GM19099 (cell line): ENCODE measurements around the gene HBZ.

Experiments used
- POLR2A ChIP-seq: IDR thresholded peaks from 3 replicates; pipeline ENCODE4 v1.6.1; 2011; ENCODE audit warnings: low read depth; ENCODE audit not compliant: insufficient read length; ENCODE audit errors: extremely low read depth

Gene HBZ

DNA sequence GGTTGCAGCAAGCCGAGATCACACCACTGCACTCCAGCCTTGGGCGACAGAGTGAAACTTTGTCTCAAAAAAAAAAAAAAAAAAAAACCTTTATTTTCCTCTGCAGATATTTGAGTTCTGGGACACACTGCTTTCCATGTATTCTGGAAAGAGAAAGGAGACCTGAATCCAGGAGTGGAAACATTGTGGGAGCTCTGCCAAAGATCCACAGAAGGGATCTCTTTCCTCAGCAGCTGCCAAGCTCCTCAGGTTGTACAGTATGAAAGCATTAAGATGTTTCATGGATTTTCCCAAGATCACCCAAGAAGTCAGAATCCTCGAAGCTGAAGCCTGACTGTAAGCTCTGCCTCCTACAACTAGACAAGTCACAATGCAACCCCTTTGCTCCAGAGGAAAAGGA lies 27.4 kb upstream of the HBZ start:
- no peak for TF ChIP-seq POLR2A

DNA sequence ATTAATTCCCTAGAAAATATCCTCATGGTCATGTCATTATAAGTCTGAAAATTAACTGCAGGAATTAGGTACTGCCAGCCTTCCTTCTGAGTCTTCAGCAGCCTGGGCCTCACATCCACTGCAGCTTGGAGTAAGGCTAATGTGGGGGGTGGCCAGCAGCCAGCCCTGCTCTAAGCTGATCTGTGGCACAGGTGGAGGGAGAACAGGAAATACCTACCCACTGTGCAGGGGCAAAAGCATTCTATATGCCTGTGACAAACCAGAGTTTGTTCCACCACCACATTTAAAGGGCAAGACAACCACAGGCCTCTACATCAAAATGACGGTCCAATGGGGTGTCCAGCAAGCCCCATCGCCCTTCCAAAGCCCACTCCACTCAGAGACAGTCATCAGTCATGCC lies 23.4 kb upstream of the HBZ start:
- no peak for TF ChIP-seq POLR2A

DNA sequence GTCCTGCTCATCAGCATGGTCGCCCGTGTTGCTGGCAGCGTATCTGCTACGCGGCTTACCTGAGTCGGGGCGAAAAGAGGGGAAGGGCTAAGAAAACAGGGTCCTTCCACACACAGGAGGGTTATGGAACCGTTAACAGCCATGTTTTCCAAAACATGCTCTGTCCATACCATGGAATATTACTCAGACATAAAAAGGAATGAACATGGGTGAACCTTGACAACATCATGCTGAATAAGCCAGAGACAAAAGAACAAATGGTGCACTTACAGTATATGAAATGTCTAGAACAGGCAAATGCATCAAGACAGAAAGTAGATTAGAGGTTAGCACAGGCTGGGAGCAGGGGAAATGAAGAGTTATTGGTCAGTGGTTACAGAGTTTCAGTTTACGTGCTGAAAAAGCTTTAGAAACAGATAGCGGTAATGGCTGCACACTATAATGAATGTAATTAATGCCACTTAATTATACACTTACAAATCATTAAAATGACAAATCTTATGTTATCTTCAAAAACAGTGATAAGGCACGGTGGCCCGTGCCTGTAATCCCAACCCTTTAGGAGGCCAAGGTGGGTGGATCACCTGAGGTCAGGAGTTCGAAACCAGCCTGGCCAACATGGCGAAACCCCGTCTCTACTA lies 21.8 kb upstream of the HBZ start:
- TF ChIP-seq POLR2A, result no peak

DNA sequence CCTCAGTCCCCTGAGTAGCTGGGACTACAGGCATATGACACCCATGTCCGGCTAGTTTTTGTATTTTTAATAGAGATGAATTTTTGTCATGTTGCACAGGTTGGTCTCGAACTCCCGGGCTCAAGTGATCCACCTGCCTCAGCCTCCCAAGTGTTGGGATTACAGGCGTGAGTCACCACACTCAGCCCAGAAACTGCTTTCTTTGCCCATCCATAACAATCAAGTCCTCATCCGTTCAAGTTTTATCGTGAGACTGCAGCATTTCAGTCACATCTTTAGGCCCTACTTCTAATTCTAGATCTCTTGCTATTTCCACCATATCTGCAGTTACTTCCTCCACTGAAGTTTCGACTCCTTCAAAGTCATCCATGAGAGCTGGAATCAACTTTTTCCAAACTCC lies 20.3 kb upstream of the HBZ start:
- no peak for TF ChIP-seq POLR2A

DNA sequence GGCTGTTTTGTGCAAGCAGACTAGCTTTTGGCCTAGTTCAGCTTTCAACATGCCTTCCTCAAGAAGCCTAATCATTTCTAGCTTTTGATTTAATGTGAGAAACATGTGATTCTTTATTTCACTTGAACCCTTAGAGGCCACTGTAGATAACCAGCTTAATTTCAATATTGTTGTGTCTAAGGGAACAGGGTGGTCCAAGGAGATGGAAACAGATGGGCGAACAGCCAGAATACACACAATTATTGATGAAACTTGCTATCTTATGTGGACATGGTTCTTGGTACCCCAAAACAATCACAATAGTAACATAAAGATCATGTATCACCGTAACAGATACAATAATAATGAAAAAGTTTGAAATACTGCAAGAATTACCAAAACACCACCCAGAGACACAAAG lies 18.7 kb upstream of the HBZ start:
- TF ChIP-seq POLR2A, result no peak

DNA sequence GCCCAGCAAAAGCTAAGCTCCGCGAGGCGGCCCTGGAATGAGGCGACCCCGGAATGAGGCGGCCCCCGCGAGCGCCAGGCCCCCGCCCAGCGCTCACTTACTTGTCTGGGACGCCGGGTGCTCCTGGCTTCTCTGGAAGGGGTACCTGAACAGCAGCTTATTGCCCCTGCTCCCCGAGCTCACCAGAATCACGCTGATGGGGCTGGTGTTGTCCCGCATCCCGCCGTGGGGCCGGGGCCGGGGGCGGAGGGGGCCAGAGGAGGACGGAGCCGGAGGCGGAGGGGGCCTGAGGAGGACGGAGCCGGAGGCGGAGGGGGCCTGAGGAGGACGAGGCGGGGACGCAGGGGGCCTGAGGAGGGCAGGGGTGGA lies 14.4 kb upstream of the HBZ start:
- TF ChIP-seq POLR2A, result no peak

DNA sequence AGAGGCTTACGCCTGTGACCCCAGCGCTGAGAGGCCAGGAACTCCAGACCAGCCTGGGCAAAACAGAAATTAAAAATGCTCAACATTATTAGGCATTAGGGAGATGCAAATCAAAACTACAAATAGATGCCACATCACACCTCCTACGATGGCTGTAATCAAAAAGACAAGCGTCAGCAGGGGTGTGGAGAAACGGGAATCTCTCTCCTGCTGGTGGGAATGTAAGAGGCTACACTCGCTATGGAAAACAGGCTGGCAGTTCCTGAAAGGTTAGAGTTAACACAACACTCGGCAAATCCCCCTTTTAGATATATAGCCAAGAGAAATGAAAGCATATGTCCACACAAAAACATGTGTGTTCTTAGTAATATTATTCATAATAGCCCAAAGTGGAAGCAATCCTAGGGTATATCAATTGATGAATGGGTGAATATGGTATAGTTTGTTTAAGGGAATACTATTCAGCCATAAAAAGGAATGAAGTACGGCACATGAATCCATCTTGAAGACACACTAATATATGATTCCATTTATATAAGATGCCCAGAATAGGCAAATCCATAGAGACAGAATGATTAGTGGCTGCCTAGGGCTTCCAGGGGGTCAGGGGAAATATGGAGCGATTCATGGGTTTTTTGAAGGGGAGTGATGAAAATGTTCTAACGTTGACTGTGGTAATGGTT lies 12.1 kb upstream of the HBZ start:
- no peak for TF ChIP-seq POLR2A

DNA sequence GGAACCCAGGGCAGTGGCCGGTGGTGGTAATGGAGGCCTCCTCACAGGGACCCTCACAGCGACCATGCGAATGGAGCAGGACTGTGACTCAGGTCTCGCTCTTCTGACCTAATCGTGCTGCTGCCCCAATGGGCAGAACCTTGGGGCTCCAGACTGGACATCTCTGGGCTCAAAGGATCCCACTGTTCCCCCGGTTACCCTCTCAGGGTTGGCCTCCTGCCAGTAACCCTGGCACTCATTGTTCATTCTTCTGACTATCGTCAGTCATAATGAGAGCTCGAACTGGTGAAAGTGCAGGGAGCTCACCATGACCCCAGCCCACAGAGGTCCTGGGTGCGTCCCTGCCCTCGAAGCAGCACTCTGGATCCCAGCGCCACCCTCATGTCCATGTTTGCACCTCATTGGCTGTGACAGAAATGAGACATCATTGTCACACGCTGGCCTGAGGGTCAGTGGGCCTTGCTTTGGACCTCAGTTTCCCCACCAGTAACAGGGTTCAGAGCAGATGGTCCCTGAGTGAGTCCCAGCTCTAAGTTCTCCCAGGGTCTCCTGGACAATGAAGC lies 10.0 kb upstream of the HBZ start:
- no peak for TF ChIP-seq POLR2A

DNA sequence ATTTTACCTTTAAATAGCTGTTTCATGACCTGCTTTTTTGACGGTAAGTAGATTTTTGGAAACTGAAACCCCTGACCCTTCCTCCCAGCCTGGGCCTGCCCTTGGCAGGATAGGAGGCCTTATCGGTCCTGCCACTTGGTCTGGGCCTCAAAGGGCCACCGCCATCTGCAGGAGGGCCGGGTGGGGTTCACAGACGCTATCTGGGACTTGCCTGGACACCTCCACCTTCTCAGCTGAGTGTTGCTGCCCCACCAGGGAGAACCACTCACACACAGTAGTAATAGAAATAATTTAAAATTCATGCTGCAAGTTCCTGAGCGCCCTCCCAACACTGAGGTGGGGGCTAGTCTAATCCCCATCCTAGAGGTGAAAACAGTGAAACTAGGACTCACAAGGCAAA lies 9.4 kb upstream of the HBZ start:
- no peak for TF ChIP-seq POLR2A

DNA sequence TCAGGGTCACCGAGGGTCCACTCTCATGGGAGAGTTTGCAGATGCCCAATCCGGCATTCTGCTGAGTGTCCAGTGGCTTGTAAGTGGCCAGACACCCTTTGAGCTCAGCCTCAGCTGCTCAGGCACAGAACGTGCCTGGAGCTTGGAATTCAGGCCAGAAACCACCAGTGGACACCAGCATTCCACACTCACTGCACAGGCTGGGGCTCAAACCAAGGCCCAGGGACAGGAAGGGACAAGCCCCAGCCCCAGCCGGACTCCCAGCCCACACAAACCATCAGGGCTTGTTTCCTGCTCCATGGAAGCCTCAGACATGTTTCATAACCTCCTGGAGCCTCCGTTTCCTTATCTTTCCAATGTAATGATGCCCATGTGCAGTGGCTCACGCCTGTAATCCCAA lies 9.0 kb upstream of the HBZ start:
- no peak for TF ChIP-seq POLR2A

DNA sequence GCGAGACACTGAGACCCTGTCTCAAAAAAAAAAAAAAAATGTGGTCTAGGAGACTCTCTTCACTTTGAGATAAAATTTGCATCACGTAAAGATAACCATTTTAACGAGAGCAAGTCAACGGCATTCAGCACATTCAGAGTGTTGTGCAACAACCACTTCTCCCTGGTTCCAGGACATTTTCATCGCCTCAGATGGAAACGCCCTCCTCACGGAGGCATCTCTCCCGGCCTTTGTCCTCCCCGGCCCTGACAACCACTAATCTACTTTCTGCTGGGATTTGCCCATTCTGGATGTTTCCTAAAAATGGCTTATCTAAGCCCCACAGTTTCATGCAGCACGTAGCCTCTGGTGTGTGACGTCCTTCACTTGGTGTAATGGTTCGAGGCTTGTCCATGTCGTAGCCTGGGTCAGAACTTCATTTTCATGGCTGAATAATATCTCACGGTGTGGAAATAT lies 7.6 kb upstream of the HBZ start:
- TF ChIP-seq POLR2A, result no peak

DNA sequence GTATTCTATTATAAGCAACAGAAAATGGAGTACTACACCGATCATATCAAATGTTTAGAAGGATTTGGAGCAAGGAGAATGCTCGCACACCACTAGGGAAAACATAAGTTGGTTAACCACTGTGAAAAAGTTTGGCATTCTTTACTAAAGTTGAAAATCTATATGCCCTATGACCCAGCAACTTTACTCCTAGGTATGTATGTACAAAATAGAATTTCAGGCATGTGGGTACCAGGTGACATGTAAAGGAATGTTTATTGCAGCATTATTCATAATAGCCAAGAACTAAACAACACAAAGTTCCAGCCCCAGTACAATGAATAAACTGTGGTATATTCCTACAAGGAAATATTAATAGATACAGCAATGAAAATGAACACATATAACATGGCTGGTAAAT lies 5.8 kb upstream of the HBZ start:
- no peak for TF ChIP-seq POLR2A

DNA sequence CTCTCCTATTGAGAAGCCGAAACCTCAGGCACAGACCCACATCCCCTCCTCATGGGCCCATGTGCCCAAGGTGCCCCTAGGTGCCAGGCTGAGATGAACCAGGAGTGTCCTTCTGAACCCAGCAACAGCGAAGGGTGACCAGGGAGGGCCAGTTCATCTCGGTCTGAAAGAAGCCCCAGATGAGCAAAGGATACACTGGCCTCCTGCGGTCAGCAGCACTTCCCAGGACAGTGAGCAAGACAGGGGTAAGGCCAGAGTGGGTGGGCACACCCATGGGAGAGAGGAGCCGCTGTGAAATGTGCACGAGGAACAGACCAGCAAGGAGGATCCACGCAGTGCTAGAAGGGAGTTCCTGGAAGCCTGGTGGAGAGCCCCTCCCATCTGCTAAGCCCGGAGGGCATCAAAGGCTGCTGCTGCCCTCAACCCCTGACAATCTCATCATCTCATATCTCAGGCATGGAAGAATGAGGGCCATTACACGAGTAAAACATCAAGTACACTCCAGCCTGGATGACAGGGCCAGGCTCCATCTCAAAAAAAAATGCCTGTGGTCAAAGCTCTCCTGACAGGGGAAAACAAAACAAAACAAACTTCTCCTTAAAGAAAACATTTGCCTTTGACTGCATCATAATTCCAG lies 3.3 kb upstream of the HBZ start:
- TF ChIP-seq POLR2A, result no peak

DNA sequence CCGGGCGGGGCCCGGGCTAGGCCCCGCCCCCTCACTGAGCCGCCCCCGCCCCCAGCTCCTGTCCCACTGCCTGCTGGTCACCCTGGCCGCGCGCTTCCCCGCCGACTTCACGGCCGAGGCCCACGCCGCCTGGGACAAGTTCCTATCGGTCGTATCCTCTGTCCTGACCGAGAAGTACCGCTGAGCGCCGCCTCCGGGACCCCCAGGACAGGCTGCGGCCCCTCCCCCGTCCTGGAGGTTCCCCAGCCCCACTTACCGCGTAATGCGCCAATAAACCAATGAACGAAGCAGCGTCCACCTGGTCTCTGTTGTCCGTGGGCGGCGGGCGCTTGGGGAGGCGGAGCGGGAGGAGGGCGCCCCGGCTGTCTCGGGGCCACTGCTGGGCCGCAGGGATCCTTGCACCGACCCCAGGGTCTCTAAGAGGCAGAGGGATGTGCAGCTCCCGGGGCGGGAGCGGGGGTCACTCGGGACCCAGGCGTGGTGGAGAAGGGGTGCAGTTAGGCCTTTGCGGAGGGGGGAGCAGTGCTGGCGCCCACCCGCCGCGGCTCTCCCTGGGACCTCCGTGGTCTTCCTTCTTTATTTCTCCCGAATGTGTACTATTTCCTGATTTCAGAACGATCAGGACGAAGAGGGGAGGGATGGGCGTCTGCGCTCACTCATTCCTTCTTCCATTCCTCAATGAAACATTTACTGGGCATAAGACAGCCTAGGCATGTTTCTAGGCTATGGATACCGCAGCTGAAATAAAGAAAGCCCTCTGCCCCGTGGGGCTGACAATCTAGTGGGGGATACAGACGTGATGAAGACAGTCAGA lies 2.0 kb downstream of the HBZ start:
- no peak for TF ChIP-seq POLR2A

DNA sequence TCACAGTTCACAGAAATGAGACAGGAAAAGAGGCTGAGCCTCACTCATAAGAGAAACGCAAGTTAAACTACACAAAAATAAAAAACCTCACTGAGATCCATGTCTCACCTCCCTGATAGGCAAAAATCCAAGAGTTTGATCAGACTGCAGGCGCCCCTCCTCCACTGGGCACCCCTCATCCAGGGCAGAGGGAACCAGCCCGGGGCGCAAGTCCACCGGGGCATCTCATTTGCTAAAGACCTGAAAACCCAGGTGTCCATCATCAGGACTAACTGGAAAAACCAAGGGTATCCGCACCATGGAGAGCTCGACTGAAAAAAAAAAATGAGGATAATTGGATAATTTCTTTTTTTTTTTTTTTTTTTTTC lies 2.6 kb downstream of the HBZ start:
- TF ChIP-seq POLR2A, result no peak

DNA sequence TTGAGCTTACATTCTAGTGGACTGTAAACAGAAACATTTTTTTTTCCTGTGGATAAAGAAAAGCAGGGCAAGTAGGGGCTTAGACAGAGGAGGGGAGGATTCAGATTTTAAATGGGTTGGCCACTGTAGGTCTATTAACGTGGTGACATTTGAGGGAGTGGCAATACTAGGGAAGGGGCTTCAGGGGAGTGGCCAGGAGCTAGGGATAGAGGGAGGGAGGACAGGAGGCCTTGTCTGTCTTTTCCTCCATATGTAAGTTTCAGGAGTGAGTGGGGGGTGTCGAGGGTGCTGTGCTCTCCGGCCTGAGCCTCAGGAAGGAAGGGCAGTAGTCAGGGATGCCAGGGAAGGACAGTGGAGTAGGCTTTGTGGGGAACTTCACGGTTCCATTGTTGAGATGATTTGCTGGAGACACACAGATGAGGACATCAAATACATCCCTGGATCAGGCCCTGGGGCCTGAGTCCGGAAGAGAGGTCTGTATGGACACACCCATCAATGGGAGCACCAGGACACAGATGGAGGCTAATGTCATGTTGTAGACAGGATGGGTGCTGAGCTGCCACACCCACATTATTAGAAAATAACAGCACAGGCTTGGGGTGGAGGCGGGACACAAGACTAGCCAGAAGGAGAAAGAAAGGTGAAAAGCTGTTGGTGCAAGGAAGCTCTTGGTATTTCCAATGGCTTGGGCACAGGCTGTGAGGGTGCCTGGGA lies 6.8 kb downstream of the HBZ start:
- TF ChIP-seq POLR2A, result no peak
